HEK293T (cell line): Measurements from ENCODE around the gene PXT1.

Experiments used
- CTCF ChIA-PET: fragments of 350-600 bp; formaldehyde crosslinking; extraction: SDS; loops from one replicate; lab custom pipeline; 2021; ENCODE audit warnings: antibody characterized with exemption, inconsistent platforms; lab: Yijun Ruan, JAX
- POLR2A ChIA-PET: fragments of 350-600 bp; formaldehyde crosslinking; extraction: SDS; loops from one replicate; lab custom pipeline; 2020; ENCODE audit warnings: antibody characterized with exemption, inconsistent platforms; lab: Yijun Ruan, JAX
- DNase-seq: peaks from one replicate; pipeline ENCODE4 v3.0.0; 2012; ENCODE audit warnings: mixed read lengths; ENCODE audit errors: extremely low spot score
- ARNT ChIP-seq: fragments of 450-650 bp; IDR thresholded peaks from 2 replicates; pipeline ENCODE4 v1.6.1; 2017; ENCODE audit warnings: mild to moderate bottlenecking
- BHLHE40 ChIP-seq: fragments of 450-650 bp; IDR thresholded peaks from 2 replicates; pipeline ENCODE4 v1.6.1; 2016; ENCODE audit warnings: mild to moderate bottlenecking, moderate library complexity, borderline replicate concordance
- CTBP1 ChIP-seq: fragments of 450-650 bp; IDR thresholded peaks from 2 replicates; pipeline ENCODE4 v1.6.1; 2016; ENCODE audit warnings: borderline replicate concordance
- ELF4 ChIP-seq: fragments of 450-650 bp; IDR thresholded peaks from 2 replicates; pipeline ENCODE4 v1.6.1; 2017; ENCODE audit warnings: antibody characterized with exemption
- FOXA1 ChIP-seq: fragments of 450-650 bp; IDR thresholded peaks from 2 replicates; pipeline ENCODE4 v1.6.1; 2016; ENCODE audit warnings: mild to moderate bottlenecking
- FOXK2 ChIP-seq: fragments of 450-650 bp; IDR thresholded peaks from 2 replicates; pipeline ENCODE4 v1.6.1; 2016; ENCODE audit warnings: mild to moderate bottlenecking
- FOXM1 ChIP-seq: fragments of 450-650 bp; IDR thresholded peaks from 2 replicates; pipeline ENCODE4 v1.6.1; 2017; ENCODE audit warnings: mild to moderate bottlenecking, borderline replicate concordance
- HDGF ChIP-seq: fragments of 450-650 bp; IDR thresholded peaks from 2 replicates; pipeline ENCODE4 v1.6.1; 2017; ENCODE audit warnings: antibody characterized with exemption, borderline replicate concordance
- L3MBTL2 ChIP-seq: fragments of 450-650 bp; conservative IDR thresholded peaks from 2 replicates; pipeline ENCODE4 v1.6.1; 2016; ENCODE audit warnings: mild to moderate bottlenecking
- LEF1 ChIP-seq: fragments of 450-650 bp; IDR thresholded peaks from 2 replicates; pipeline ENCODE4 v1.6.1; 2017; ENCODE audit warnings: mild to moderate bottlenecking, borderline replicate concordance
- NFRKB ChIP-seq: fragments of 450-650 bp; IDR thresholded peaks from 2 replicates; pipeline ENCODE4 v1.6.1; 2016; ENCODE audit warnings: mild to moderate bottlenecking, moderate library complexity
- PKNOX1 ChIP-seq: fragments of 450-650 bp; IDR thresholded peaks from 2 replicates; pipeline ENCODE4 v1.6.1; 2016
- SP1 ChIP-seq: fragments of 450-650 bp; IDR thresholded peaks from 2 replicates; pipeline ENCODE4 v1.6.1; 2017
- SUZ12 ChIP-seq: fragments of 450-650 bp; IDR thresholded peaks from 2 replicates; pipeline ENCODE4 v1.6.1; 2016; ENCODE audit warnings: mild to moderate bottlenecking
- TARDBP ChIP-seq: fragments of 450-650 bp; IDR thresholded peaks from 2 replicates; pipeline ENCODE4 v1.6.1; 2016
- ZNF384 ChIP-seq: fragments of 450-650 bp; IDR thresholded peaks from 2 replicates; pipeline ENCODE4 v1.6.1; 2016

Gene PXT1

GRCh38 chr6:36346486-36347273 is 96.0 kb downstream of the PXT1 start:
- POLR2A ChIA-PET, result no interaction called here

GRCh38 chr6:36345681-36346466 is 96.8 kb downstream of the PXT1 start:
- CTCF ChIA-PET, result interaction anchor here (1.1 kb wide), 1 partner anchor 13 kb away, joined by 3 read pairs; no protein-coding TSS in a partner anchor
- POLR2A ChIA-PET, result no interaction called here
- TF ChIP-seq ARNT, result no peak
- TF ChIP-seq FOXK2, result no peak
- TF ChIP-seq TARDBP, result no peak
- no peak for TF ChIP-seq NFRKB
- peak; percentile 66; the same call in 1 of the 2 replicates for TF ChIP-seq PKNOX1
- no peak for TF ChIP-seq CTBP1
- no peak for DNase-seq

More at GRCh38 chr6:36346486-36347273, 96.0 kb downstream of the PXT1 start:
- no peak for DNase-seq
- TF ChIP-seq LEF1, result no peak
- no peak for TF ChIP-seq PKNOX1
- TF ChIP-seq FOXK2, result no peak
- no peak for TF ChIP-seq SP1
- TF ChIP-seq CTBP1, result no peak
- TF ChIP-seq L3MBTL2, result no peak
- no peak for TF ChIP-seq ZNF384
- no peak for TF ChIP-seq FOXA1
- no peak for TF ChIP-seq TARDBP
- no peak for TF ChIP-seq FOXM1
- CTCF ChIA-PET, result interaction anchor here (0.8 to 1.1 kb wide), 2 partner anchors 12 to 15 kb away, joined by 3 read pairs; no protein-coding TSS in a partner anchor

GRCh38 chr6:36343109-36343680 is 99.5 kb downstream of the PXT1 start:
- CTCF ChIA-PET, result no interaction called here

GRCh38 chr6:36340618-36341454 is 101.8 kb downstream of the PXT1 start:
- DNase-seq, result peak; percentile 86
- TF ChIP-seq SP1 (no peak), SUZ12 (no peak), CTBP1 (no peak), L3MBTL2 (peak; percentile 96), NFRKB (0 out of 2 replicates have a peak, but pooled peaks have one; percentile 16), FOXK2 (no peak), ELF4 (no peak), HDGF (no peak)
- CTCF ChIA-PET, result interaction anchor here (0.6 to 1.8 kb wide), 15 partner anchors 10 to 162 kb away, joined by 3 to 19 read pairs (median 4); no protein-coding TSS in a partner anchor
- POLR2A ChIA-PET, result interaction anchor here (0.9 to 1.5 kb wide), 3 partner anchors 10 to 12 kb away, joined by 3 to 5 read pairs (median 3); no protein-coding TSS in a partner anchor

More at GRCh38 chr6:36343109-36343680, 99.5 kb downstream of the PXT1 start:
- POLR2A ChIA-PET, result no interaction called here
- TF ChIP-seq HDGF, result no peak
- no peak for TF ChIP-seq ZNF384
- no peak for TF ChIP-seq FOXM1
- no peak for TF ChIP-seq ELF4
- no peak for TF ChIP-seq L3MBTL2
- no peak for TF ChIP-seq SUZ12
- no peak for TF ChIP-seq LEF1
- no peak for TF ChIP-seq FOXK2
- TF ChIP-seq TARDBP, result no peak
- no peak for TF ChIP-seq PKNOX1
- TF ChIP-seq FOXA1, result no peak
- no peak for TF ChIP-seq BHLHE40
- no peak for TF ChIP-seq NFRKB
- no peak for DNase-seq
